Suprapubic skin (tissue), 4 donors: ENCODE measurements around the gene C20orf141. TPM values are rescaled to one million over a fixed set of nuclear protein-coding genes. Genes with fewer than 3 reads are reported as not detected.
"Not testable (repeated sequence)": the region's sequence is repeated elsewhere in the genome, so short reads cannot be mapped to it uniquely, and the experiment has no call there.

Experiments used
- DNase-seq, 2 donors: peaks; one replicate each; pipeline ENCODE4 v3.0.0-alpha.2; 2019; ENCODE audit warnings: low spot score in 2 of 2
- H3K27ac ChIP-seq: fragments of 200-600 bp; sonication (generic); one replicate; pipeline ENCODE4 v1.5.1; 2019
- H3K27me3 ChIP-seq: fragments of 200-600 bp; sonication (generic); one replicate; pipeline ENCODE4 v1.5.1; 2019
- H3K36me3 ChIP-seq: fragments of 200-600 bp; sonication (generic); one replicate; pipeline ENCODE4 v1.5.1; 2019
- H3K4me1 ChIP-seq: fragments of 200-600 bp; sonication (generic); one replicate; pipeline ENCODE4 v1.5.1; 2019
- H3K4me3 ChIP-seq: fragments of 200-600 bp; sonication (generic); one replicate; pipeline ENCODE4 v1.5.1; 2019; ENCODE audit warnings: mild to moderate bottlenecking
- H3K9me3 ChIP-seq: fragments of 200-600 bp; sonication (generic); one replicate; pipeline ENCODE4 v1.5.1; 2019
- EP300 ChIP-seq: sonication (generic); formaldehyde crosslinking; IDR thresholded peaks from one replicate; pipeline ENCODE4 v1.6.1; 2017; ENCODE audit warnings: antibody characterized with exemption
- POLR2A ChIP-seq, 2 donors: fragments of 450-650 bp; IDR thresholded peaks; one replicate each; pipeline ENCODE4 v1.6.1; 2017; ENCODE audit warnings: antibody characterized with exemption in 2 of 2, mild to moderate bottlenecking in 2 of 2, moderate library complexity in 2 of 2
- POLR2AphosphoS5 ChIP-seq, 3 donors: sonication (generic); formaldehyde crosslinking; IDR thresholded peaks; one replicate each; pipeline ENCODE4 v1.6.1; 2017; ENCODE audit warnings: antibody characterized with exemption in 3 of 3
- WGBS: methylation state at CpG from one replicate; pipeline ENCODE4 v1.1.5; 2018; 5-methylcytosine and 5-hydroxymethylcytosine counted together
- total RNA-seq, 4 donors: library from RNA; depleted of rRNA; stranded (reverse); fragments of >200 nt; gene quantifications; one replicate each; pipeline ENCODE4 v1.1.0, GENCODE V29; 2016
- TF ChIP-seq, protein P1 (sequence below), 2 donors: fragments of 200-600 bp in 1 of 2; fragments of 450-650 bp in 1 of 2; sonication (generic) in 1 of 2; IDR thresholded peaks; one replicate each; pipeline ENCODE4 v1.5.1; 2016 to 2019; ENCODE audit warnings: antibody characterized with exemption in 2 of 2, mild to moderate bottlenecking in 1 of 2, moderate library complexity in 1 of 2

Gene C20orf141, protein sequence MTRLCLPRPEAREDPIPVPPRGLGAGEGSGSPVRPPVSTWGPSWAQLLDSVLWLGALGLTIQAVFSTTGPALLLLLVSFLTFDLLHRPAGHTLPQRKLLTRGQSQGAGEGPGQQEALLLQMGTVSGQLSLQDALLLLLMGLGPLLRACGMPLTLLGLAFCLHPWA
- not detected for total RNA-seq

GRCh38 chr20:2814587-2815051 is at the start of gene C20orf141:
Gene C20orf141 (plus strand): TSS chr20:2814987. CDS start chr20:2815185, 198 bp downstream.
- no peaks in the 10 kb centered on the region for H3K36me3 ChIP-seq
- H3K9me3 ChIP-seq: no peaks in the 10 kb centered on the region
- DNase-seq: peak in 1 of 2 donors; percentile 71
- 41% methylated on average over 5 of the region's 5 CpGs for WGBS
- no peak within 1 kb of the TSS for H3K27ac ChIP-seq
- TF ChIP-seq POLR2AphosphoS5 (IDR thresholded peaks at IDR 0.05) (no peak), EP300 (no peak), POLR2A (IDR thresholded peaks at IDR 0.05) (no peak)
- TF ChIP-seq, protein P1, sequence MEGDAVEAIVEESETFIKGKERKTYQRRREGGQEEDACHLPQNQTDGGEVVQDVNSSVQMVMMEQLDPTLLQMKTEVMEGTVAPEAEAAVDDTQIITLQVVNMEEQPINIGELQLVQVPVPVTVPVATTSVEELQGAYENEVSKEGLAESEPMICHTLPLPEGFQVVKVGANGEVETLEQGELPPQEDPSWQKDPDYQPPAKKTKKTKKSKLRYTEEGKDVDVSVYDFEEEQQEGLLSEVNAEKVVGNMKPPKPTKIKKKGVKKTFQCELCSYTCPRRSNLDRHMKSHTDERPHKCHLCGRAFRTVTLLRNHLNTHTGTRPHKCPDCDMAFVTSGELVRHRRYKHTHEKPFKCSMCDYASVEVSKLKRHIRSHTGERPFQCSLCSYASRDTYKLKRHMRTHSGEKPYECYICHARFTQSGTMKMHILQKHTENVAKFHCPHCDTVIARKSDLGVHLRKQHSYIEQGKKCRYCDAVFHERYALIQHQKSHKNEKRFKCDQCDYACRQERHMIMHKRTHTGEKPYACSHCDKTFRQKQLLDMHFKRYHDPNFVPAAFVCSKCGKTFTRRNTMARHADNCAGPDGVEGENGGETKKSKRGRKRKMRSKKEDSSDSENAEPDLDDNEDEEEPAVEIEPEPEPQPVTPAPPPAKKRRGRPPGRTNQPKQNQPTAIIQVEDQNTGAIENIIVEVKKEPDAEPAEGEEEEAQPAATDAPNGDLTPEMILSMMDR (IDR thresholded peaks at IDR 0.05): no peak
- peaks cover 26% of the 10 kb centered on the region for H3K27me3 ChIP-seq
- no peak within 1 kb of the TSS for H3K4me3 ChIP-seq
- H3K4me1 ChIP-seq: peaks cover 5% of the 10 kb centered on the region

DNA sequence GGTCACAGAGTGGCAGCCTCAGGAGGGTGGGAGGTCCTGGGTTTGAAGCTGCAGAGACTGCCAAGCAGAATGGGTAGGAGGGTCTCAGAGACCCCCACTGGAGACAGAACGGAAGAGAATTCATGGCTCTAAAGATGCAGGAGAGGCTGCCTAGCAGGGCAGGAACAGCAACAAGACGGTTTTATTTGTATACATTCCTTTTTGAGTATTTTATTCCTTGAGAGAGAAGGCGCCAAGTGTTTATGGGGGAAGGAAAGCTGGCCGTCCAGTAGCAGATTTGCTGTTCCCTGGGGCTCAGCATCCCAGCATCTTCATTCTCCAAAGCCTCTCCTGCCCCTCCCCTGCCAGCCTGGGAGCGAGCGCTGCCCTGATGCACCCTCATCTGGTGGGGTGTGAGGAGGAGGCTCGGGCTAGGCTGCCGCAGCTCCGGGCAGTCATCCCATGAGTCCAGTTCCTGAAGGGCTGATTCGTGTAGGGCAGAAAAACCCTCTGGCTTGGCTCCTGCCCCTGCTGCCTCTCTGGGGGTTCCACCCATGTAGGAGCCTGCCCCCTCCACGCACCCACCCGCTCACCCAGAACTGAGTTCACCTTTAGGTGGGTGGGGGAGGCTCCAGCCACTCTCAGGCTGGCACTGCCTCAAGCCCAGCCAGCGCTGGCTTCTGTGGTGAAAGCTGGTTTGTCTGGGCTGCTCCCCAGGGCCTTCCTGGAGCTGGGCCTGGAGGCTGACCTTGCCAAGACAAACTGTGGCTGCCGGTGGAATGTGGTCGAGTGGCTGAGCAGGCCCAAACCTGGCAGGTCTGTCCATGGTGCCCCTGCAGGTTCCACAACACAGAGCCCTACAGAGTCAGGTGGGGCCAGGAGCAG is 46.8 kb upstream of the C20orf141 start:
- 43% methylated on average over 9 of the region's 15 CpGs for WGBS
- peak overlapping the region; percentile 6 for H3K27ac ChIP-seq

GRCh38 chr20:2768632-2769015 is 46.2 kb upstream of the C20orf141 start:
- DNase-seq: no peak
- TF ChIP-seq POLR2A (IDR thresholded peaks at IDR 0.05) (no peak), POLR2AphosphoS5 (IDR thresholded peaks at IDR 0.05) (no peak)
- H3K27ac ChIP-seq: no peak overlapping the region
- H3K36me3 ChIP-seq: no peaks in the 10 kb centered on the region
- peaks cover 28% of the 10 kb centered on the region for H3K27me3 ChIP-seq
- no peaks in the 10 kb centered on the region for H3K9me3 ChIP-seq
- no peak overlapping the region for H3K4me3 ChIP-seq
- peaks cover 15% of the 10 kb centered on the region for H3K4me1 ChIP-seq
- WGBS: 29% methylated on average over 4 of the region's 5 CpGs

More for the DNA sequence above, 46.8 kb upstream of the C20orf141 start:
- Histone ChIP-seq H3K4me1 (peaks cover 15% of the 10 kb centered on the region), H3K36me3 (no peaks in the 10 kb centered on the region), H3K27me3 (peaks cover 28% of the 10 kb centered on the region), H3K4me3 (peak overlapping the region; percentile 2), H3K9me3 (no peaks in the 10 kb centered on the region)
- no peak for DNase-seq
- no peak for TF ChIP-seq POLR2A (IDR thresholded peaks at IDR 0.05)
- TF ChIP-seq EP300: no peak
- TF ChIP-seq, protein P1 (IDR thresholded peaks at IDR 0.05): no peak
- peak in 1 of 3 donors; percentile 48 for TF ChIP-seq POLR2AphosphoS5 (IDR thresholded peaks at IDR 0.05)

GRCh38 chr20:2770091-2770490 is 44.7 kb upstream of the C20orf141 start:
- H3K27ac ChIP-seq, H3K4me3 ChIP-seq, DNase-seq, H3K36me3 ChIP-seq, H3K9me3 ChIP-seq: not testable (repeated sequence)
- WGBS: 91% methylated on average over 12 of the region's 12 CpGs
- Histone ChIP-seq H3K4me1 (peaks cover 15% of the 10 kb centered on the region), H3K27me3 (peaks cover 25% of the 10 kb centered on the region)

GRCh38 chr20:2771631-2772080 is 43.1 kb upstream of the C20orf141 start:
- no peak for TF ChIP-seq EP300
- TF ChIP-seq, protein P1 (IDR thresholded peaks at IDR 0.05): no peak
- no peak for TF ChIP-seq POLR2A (IDR thresholded peaks at IDR 0.05)
- no peak for TF ChIP-seq POLR2AphosphoS5 (IDR thresholded peaks at IDR 0.05)
- no peak for DNase-seq
- H3K4me1 ChIP-seq: peaks cover 15% of the 10 kb centered on the region
- WGBS: 79% methylated on average over 3 of the region's 12 CpGs
- H3K9me3 ChIP-seq: no peaks in the 10 kb centered on the region
- peaks cover 24% of the 10 kb centered on the region for H3K27me3 ChIP-seq
- H3K27ac ChIP-seq: no peak overlapping the region
- H3K36me3 ChIP-seq: no peaks in the 10 kb centered on the region
- no peak overlapping the region for H3K4me3 ChIP-seq

DNA sequence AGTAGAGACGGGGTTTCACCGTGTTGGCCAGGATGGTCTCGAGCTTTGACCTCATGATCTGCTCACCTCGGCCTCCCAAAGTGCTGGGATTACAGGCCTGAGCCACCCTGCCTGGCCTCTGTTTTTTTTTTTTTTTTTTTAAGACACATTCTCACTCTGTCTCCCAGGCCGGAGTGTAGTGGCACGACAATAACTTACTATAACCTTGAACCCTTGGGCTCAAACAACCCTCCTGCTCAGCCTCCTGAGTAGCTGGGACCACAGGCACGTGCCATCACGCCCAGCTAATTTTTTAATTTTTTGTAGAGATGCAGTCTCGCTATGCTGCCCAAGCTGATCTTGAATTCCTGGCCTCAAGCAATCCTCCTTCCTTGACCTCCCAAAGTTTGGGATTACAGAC is 41.0 kb upstream of the C20orf141 start:
- Histone ChIP-seq H3K9me3 (no peaks in the 10 kb centered on the region), H3K4me3 (no peak overlapping the region), H3K4me1 (peaks cover 3% of the 10 kb centered on the region), H3K27ac (no peak overlapping the region), H3K27me3 (peaks cover 18% of the 10 kb centered on the region), H3K36me3 (no peaks in the 10 kb centered on the region)
- TF ChIP-seq POLR2AphosphoS5 (IDR thresholded peaks at IDR 0.05): no peak
- no peak for TF ChIP-seq EP300
- WGBS: 83% methylated on average over 9 of the region's 9 CpGs
- DNase-seq: peak in 1 of 2 donors; percentile 21
